ENCODE results near the gene OR2W3.

OR2W3 gene

GRCh38 chr1:247924868-247925267, 29.5 kb downstream of the OR2W3 start, which contains the start of gene OR2AJ1:
OR2AJ1 (plus strand) TSS chr1:247924889; CDS start chr1:247933769, 8,880 bp downstream.
- Histone ChIP-seq H3K27ac (ENCODE audit: extremely low read depth, low read depth, low read length) (no peak within 1 kb of the TSS), H3K9me3 (ENCODE audit: control insufficient read depth, insufficient read depth, low read depth, low read length) (no peaks in the 10 kb centered on the region), H3K4me1 (ENCODE audit: control insufficient read depth, insufficient read depth, low read length) (no peaks in the 10 kb centered on the region), H3K36me3 (ENCODE audit: control insufficient read depth in 2 of 2, insufficient read depth in 1 of 2, low read length in 2 of 2) (no peaks in the 10 kb centered on the region), H3K4me3 (ENCODE audit: low read depth, low read length) (no peak within 1 kb of the TSS)
- no peak for TF ChIP-seq KLF9 (tag by site-specific recombination; IDR thresholded peaks at IDR 0.05; ENCODE audit: low read depth)
- no peak for TF ChIP-seq ZNF335 (tag by site-specific recombination; conservative IDR thresholded peaks at IDR 0.05)
- no peak for TF ChIP-seq ZBTB7A (tag by site-specific recombination; IDR thresholded peaks at IDR 0.05; ENCODE audit: low read depth)
- TF ChIP-seq ZEB2 (tag by site-specific recombination; IDR thresholded peaks at IDR 0.05), result no peak
- TF ChIP-seq ZNF701 (tag by site-specific recombination; IDR thresholded peaks at IDR 0.05), result no peak
- TF ChIP-seq ZNF391 (tag by site-specific recombination; IDR thresholded peaks at IDR 0.05; ENCODE audit: borderline replicate concordance, low read depth), result no peak
- TF ChIP-seq SETDB1 (IDR thresholded peaks at IDR 0.05; ENCODE audit: insufficient read length, low read length), result no peak
- TF ChIP-seq GLI4 (tag by site-specific recombination; IDR thresholded peaks at IDR 0.05), result no peak
- ChIA-PET POLR2A (no interaction called here), CTCF (no interaction called here)

- POLR2A ChIA-PET, result no interaction called here
- no peaks in the 10 kb centered on the region for H3K9me3 ChIP-seq (ENCODE audit: control insufficient read depth, insufficient read depth, low read depth, low read length)
These were observed 38.6 kb downstream of the OR2W3 start for GRCh38 chr1:247933989-247934388.

More at GRCh38 chr1:247933989-247934388, 38.6 kb downstream of the OR2W3 start:
- Histone ChIP-seq H3K4me1 (ENCODE audit: control insufficient read depth, insufficient read depth, low read length) (no peaks in the 10 kb centered on the region), H3K27ac (ENCODE audit: extremely low read depth, low read depth, low read length) (no peak overlapping the region), H3K36me3 (ENCODE audit: control insufficient read depth in 2 of 2, insufficient read depth in 1 of 2, low read length in 2 of 2) (no peaks in the 10 kb centered on the region), H3K4me3 (ENCODE audit: low read depth, low read length) (no peak overlapping the region)
- TF ChIP-seq PBX3 (CRISPR knock-in tag; IDR thresholded peaks at IDR 0.05) (no peak), ZNF280D (tag by site-specific recombination; IDR thresholded peaks at IDR 0.05) (no peak), ZNF704 (tag by site-specific recombination; IDR thresholded peaks at IDR 0.05) (no peak), BCL11A (tag by site-specific recombination; IDR thresholded peaks at IDR 0.05; ENCODE audit: low read depth) (no peak), KLF9 (tag by site-specific recombination; IDR thresholded peaks at IDR 0.05; ENCODE audit: low read depth) (no peak), BCL11B (tag by site-specific recombination; IDR thresholded peaks at IDR 0.05; ENCODE audit: low read depth) (no peak), ELK4 (IDR thresholded peaks at IDR 0.05; ENCODE audit: borderline replicate concordance, low read depth, low read length) (no peak), ZNF837 (tag by site-specific recombination; IDR thresholded peaks at IDR 0.05) (no peak), GFI1B (tag by site-specific recombination; IDR thresholded peaks at IDR 0.05) (no peak), ZNF707 (tag by site-specific recombination; IDR thresholded peaks at IDR 0.05) (no peak), ZNF623 (tag by site-specific recombination; IDR thresholded peaks at IDR 0.05) (no peak), ZXDB (tag by site-specific recombination; IDR thresholded peaks at IDR 0.05) (no peak), KLF1 (tag by site-specific recombination; IDR thresholded peaks at IDR 0.05) (no peak), ZNF555 (tag by site-specific recombination; conservative IDR thresholded peaks at IDR 0.05) (no peak), ZNF239 (tag by site-specific recombination; IDR thresholded peaks at IDR 0.05) (no peak), REPIN1 (tag by site-specific recombination; IDR thresholded peaks at IDR 0.05; ENCODE audit: low read depth) (no peak)
- CTCF ChIA-PET, result no interaction called here

Data from HEK293 (cell line).